ENCODE data around the gene IRS2. TPM values are rescaled to one million over a fixed set of nuclear protein-coding genes. Genes with fewer than 3 reads are reported as not detected.

IRS2 gene
- polyA plus RNA-seq, 1 donor (not counting 4 experiments of a cell fraction or from before 2014, with no cell fraction given): 2.3 TPM

GRCh38 chr13:109816808-109817203, 30.4 kb upstream of the IRS2 start:
- H3K9me1 ChIP-seq (ENCODE audit: control insufficient read depth, extremely low read depth, insufficient read depth, low read length): no peaks in the 10 kb centered on the region
- no peak for FAIRE-seq
- no peak overlapping the region for H3K4me3 ChIP-seq (ENCODE audit: control insufficient read depth in 2 of 3, extremely low read depth in 1 of 3, insufficient read depth in 2 of 3, low read depth in 1 of 3, low read length in 3 of 3)
- TF ChIP-seq EZH2 (IDR thresholded peaks at IDR 0.05; ENCODE audit: low read length) (no peak), CTCF (optimal IDR thresholded peaks at IDR 0.05 in 1 of 3, IDR thresholded peaks at IDR 0.05 in 1 of 3, conservative IDR thresholded peaks at IDR 0.05 in 1 of 3; ENCODE audit: extremely low read depth in 1 of 3, insufficient read depth in 2 of 3, low read length in 3 of 3) (no peak)
- dilution Hi-C loops (cut with MboI; ENCODE audit: extremely low pct_ligation_motif_present, low sequenced_read_pairs): no loop called here
- no peaks in the 10 kb centered on the region for H3K27me3 ChIP-seq (ENCODE audit: control insufficient read depth, extremely low read depth, insufficient read depth, low read length)
- H3K36me3 ChIP-seq (ENCODE audit: control insufficient read depth in 2 of 2, extremely low read depth in 1 of 2, insufficient read depth in 2 of 2, low read length in 2 of 2): no peaks in the 10 kb centered on the region
- H2AFZ ChIP-seq (ENCODE audit: control insufficient read depth, low read length): no peak overlapping the region
- no peak overlapping the region for H3K27ac ChIP-seq (ENCODE audit: control insufficient read depth, insufficient read depth, low read length)
- peak overlapping the region; percentile 6 for H3K4me2 ChIP-seq (ENCODE audit: control insufficient read depth, extremely low read depth, insufficient read depth, low read depth, low read length)
- H3K4me1 ChIP-seq (ENCODE audit: control insufficient read depth, extremely low read depth, insufficient read depth, low read length): peaks cover 24% of the 10 kb centered on the region
- no peaks in the 10 kb centered on the region for H3K9me3 ChIP-seq (ENCODE audit: control insufficient read depth, low read depth, low read length)
- no peak for DNase-seq (ENCODE audit: low read depth, low spot score)
- no peaks in the 10 kb centered on the region for H4K20me1 ChIP-seq (ENCODE audit: control insufficient read depth, extremely low read depth, insufficient read depth, low read length)
- no peaks in the 10 kb centered on the region for H3K79me2 ChIP-seq (ENCODE audit: control insufficient read depth, insufficient read depth, low read length)
- H3K9ac ChIP-seq (ENCODE audit: control insufficient read depth, extremely low read depth, insufficient read depth, low read length): no peak overlapping the region

GRCh38 chr13:109816112-109816807, 29.9 kb upstream of the IRS2 start:
- H2AFZ ChIP-seq (ENCODE audit: control insufficient read depth, low read length): no peak overlapping the region
- H3K9me1 ChIP-seq (ENCODE audit: control insufficient read depth, extremely low read depth, insufficient read depth, low read length): no peaks in the 10 kb centered on the region
- H3K27ac ChIP-seq (ENCODE audit: control insufficient read depth, insufficient read depth, low read length): no peak overlapping the region
- H3K36me3 ChIP-seq (ENCODE audit: control insufficient read depth in 2 of 2, extremely low read depth in 1 of 2, insufficient read depth in 2 of 2, low read length in 2 of 2): no peaks in the 10 kb centered on the region
- FAIRE-seq (peak; percentile 52), DNase-seq (ENCODE audit: low read depth, low spot score) (peak; percentile 13)
- H4K20me1 ChIP-seq (ENCODE audit: control insufficient read depth, extremely low read depth, insufficient read depth, low read length): no peaks in the 10 kb centered on the region
- peaks cover 24% of the 10 kb centered on the region for H3K4me1 ChIP-seq (ENCODE audit: control insufficient read depth, extremely low read depth, insufficient read depth, low read length)
- no peaks in the 10 kb centered on the region for H3K79me2 ChIP-seq (ENCODE audit: control insufficient read depth, insufficient read depth, low read length)
- TF ChIP-seq CTCF (optimal IDR thresholded peaks at IDR 0.05 in 1 of 3, IDR thresholded peaks at IDR 0.05 in 1 of 3, conservative IDR thresholded peaks at IDR 0.05 in 1 of 3; ENCODE audit: extremely low read depth in 1 of 3, insufficient read depth in 2 of 3, low read length in 3 of 3) (no peak), EZH2 (IDR thresholded peaks at IDR 0.05; ENCODE audit: low read length) (no peak)
- H3K9ac ChIP-seq (ENCODE audit: control insufficient read depth, extremely low read depth, insufficient read depth, low read length): no peak overlapping the region
- no peaks in the 10 kb centered on the region for H3K9me3 ChIP-seq (ENCODE audit: control insufficient read depth, low read depth, low read length)
- H3K4me2 ChIP-seq (ENCODE audit: control insufficient read depth, extremely low read depth, insufficient read depth, low read depth, low read length): peak overlapping the region; percentile 6
- H3K27me3 ChIP-seq (ENCODE audit: control insufficient read depth, extremely low read depth, insufficient read depth, low read length): no peaks in the 10 kb centered on the region
- dilution Hi-C loops (cut with MboI; ENCODE audit: extremely low pct_ligation_motif_present, low sequenced_read_pairs): no loop called here
- no peak overlapping the region for H3K4me3 ChIP-seq (ENCODE audit: control insufficient read depth in 2 of 3, extremely low read depth in 1 of 3, insufficient read depth in 2 of 3, low read depth in 1 of 3, low read length in 3 of 3)
